Esophagus squamous epithelium (tissue), 4 donors: ENCODE results near the gene PYGB.

Experiments
- CTCF ChIP-seq, 6 experiments: fragments of 450-650 bp in 4 of 6; fragments of 200-600 bp in 2 of 6; sonication (generic) in 2 of 6; IDR thresholded peaks; one replicate each; pipeline ENCODE4 v1.5.1; 2016 to 2019; ENCODE audit warnings: antibody characterized with exemption in 6 of 6, mild to moderate bottlenecking in 4 of 6, moderate library complexity in 4 of 6
- POLR2A ChIP-seq, 4 donors: fragments of 450-650 bp; IDR thresholded peaks; one replicate each; pipeline ENCODE4 v1.6.1; 2017; ENCODE audit warnings: antibody characterized with exemption in 4 of 4, mild to moderate bottlenecking in 4 of 4, moderate library complexity in 3 of 4

GRCh38 chr20:25238319-25239037 is 9.4 kb upstream of the PYGB start:
- TF ChIP-seq CTCF (IDR thresholded peaks at IDR 0.05) (no peak), POLR2A (IDR thresholded peaks at IDR 0.05) (no peak)
